Fibroblast of lung (primary cell): Measurements from ENCODE around the gene TENM4.

ENCODE experiments used
- CTCF ChIP-seq, 2 donors: IDR thresholded peaks in 1 of 2; conservative IDR thresholded peaks in 1 of 2; 1 replicate in 1 of 2; 2 replicates in 1 of 2; pipeline ENCODE4 v1.5.1; 2011 to 2012; ENCODE audit warnings: low read length in 2 of 2, control low read depth in 1 of 2, inconsistent platforms in 1 of 2, low read depth in 1 of 2, mild to moderate bottlenecking in 1 of 2
- EZH2 ChIP-seq: IDR thresholded peaks from 2 replicates; pipeline ENCODE4 v1.5.1; 2012; ENCODE audit warnings: low read length, control low read depth, mild to moderate bottlenecking; ENCODE audit errors: missing control alignments

GRCh38 chr11:78993802-78994430 lies 446.9 kb downstream of the TENM4 start:
- TF ChIP-seq CTCF (conservative IDR thresholded peaks at IDR 0.05 in 1 of 2, IDR thresholded peaks at IDR 0.05 in 1 of 2; ENCODE audit: low read depth in 1 of 2, low read length in 2 of 2) (no peak), EZH2 (no peak)
